HG03045 (cell line): ENCODE data around the gene FSHR.

Source experiments
- ATAC-seq: cut with Tn5 transposase; IDR thresholded peaks from one replicate; pipeline ENCODE4 v1.9.1; 2021; ENCODE audit warnings: mild to moderate bottlenecking, moderate library complexity; ENCODE audit not compliant: unreplicated experiment

FSHR gene, protein sequence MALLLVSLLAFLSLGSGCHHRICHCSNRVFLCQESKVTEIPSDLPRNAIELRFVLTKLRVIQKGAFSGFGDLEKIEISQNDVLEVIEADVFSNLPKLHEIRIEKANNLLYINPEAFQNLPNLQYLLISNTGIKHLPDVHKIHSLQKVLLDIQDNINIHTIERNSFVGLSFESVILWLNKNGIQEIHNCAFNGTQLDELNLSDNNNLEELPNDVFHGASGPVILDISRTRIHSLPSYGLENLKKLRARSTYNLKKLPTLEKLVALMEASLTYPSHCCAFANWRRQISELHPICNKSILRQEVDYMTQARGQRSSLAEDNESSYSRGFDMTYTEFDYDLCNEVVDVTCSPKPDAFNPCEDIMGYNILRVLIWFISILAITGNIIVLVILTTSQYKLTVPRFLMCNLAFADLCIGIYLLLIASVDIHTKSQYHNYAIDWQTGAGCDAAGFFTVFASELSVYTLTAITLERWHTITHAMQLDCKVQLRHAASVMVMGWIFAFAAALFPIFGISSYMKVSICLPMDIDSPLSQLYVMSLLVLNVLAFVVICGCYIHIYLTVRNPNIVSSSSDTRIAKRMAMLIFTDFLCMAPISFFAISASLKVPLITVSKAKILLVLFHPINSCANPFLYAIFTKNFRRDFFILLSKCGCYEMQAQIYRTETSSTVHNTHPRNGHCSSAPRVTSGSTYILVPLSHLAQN

DNA sequence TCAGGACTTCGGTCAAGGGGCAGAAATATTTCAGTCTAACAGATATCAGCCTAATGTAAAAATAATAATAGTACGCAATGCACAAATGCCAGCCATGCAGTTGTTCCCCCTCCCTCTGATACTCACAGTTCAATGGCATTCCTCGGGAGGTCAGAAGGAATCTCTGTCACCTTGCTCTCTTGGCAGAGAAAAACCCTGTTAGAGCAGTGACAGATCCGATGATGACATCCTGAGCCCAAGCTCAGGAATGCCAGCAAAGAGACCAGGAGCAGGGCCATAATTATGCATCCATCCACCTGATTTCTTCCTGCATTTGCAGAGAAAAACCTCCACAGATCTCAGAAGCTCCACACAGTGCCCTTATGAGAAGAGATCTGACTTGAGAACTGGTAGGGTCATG, at the start of gene FSHR:
Gene FSHR (minus strand): TSS at position 376 of the 400 bp plus-strand sequence. CDS start 98 bp downstream, at position 278.
- no peak for ATAC-seq

- ATAC-seq = no peak
Measured at GRCh38 chr2:49199266-49199665, 45.0 kb upstream of the FSHR start.

DNA sequence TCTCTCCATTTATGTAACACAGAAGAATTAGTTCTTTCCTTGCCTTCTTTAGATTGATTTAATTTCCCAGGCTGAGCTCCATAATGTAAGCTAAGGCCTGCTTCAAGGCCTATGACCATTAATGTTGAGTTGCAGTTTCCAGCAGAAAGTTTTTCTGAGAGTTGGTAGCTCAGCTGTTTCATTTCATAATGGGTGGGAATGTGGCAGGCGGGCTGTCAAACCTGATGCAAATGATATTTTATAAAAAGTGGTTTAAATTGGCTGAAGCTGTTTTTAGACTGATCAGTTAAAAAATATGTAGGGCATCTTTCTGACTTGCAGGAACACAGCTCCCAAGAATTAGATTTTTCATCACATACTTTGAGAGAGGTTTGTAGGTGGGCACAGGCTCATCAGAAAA, 40.4 kb upstream of the FSHR start:
- ATAC-seq = no peak

DNA sequence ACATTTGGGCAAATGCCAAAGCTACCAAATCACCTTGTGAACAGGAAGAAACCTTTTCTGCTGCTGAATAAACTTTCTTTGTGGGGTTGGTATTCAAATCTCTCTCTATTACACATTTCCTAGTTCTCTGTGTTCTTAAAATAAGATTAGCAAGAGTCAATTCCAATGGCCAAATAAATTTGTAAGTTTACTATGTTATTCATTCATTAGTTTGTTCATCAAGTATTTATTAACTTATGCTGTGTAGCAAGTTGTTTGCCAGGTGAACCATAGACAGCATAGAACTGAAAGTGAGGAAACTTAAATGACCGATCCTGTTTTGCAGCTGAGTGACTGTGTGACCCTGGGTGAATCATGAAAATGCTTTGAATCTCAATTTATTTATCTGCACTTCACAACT, 37.7 kb upstream of the FSHR start:
- ATAC-seq = no peak

- ATAC-seq = no peak
Measured at GRCh38 chr2:49189512-49190225, 35.4 kb upstream of the FSHR start.

- no peak for ATAC-seq
Measured at GRCh38 chr2:49186050-49186648, 31.8 kb upstream of the FSHR start.

GRCh38 chr2:49178656-49179055, 24.3 kb upstream of the FSHR start:
- ATAC-seq = no peak

DNA sequence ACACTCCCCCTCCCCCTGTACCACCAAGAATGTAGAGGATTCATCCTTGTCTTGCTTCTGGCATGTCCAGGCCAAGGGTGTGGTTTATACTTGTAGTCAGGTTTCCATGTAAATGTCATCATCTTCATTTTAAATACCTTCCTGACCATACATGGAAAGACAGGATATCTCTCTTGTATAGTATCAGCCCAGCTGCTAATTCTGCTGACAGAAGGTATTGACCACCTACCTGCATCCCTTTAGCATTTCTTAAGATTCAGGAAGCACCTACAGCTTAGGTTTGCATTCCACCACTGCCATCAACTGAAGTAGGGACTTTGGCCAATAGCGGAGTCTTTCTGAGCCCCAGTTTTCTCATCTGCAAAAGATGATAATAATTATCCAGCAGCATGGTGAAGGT, 22.9 kb upstream of the FSHR start:
- ATAC-seq = no peak

DNA sequence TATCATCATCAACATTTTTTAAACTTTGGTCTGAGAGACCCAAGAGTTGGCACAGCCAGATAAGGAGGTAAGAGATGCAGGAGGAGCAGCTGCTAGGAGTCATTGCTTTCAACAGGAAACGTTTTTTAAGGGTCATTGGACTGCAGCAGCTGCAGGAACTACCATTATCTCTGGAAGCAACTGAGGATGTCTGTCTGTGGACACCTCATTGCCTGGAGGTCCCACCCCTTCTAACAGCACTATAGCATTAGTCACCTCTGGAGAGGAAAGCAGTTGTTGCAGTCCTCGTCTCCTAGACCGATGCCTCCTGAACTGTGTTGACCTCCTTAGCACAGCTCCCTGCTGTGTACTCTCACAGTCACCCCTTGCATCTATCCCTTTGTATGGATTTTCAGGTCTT, 21.5 kb upstream of the FSHR start:
- ATAC-seq = no peak

GRCh38 chr2:49174750-49175149, 20.4 kb upstream of the FSHR start:
- ATAC-seq = no peak

GRCh38 chr2:49167131-49167530, 12.8 kb upstream of the FSHR start:
- no peak for ATAC-seq

DNA sequence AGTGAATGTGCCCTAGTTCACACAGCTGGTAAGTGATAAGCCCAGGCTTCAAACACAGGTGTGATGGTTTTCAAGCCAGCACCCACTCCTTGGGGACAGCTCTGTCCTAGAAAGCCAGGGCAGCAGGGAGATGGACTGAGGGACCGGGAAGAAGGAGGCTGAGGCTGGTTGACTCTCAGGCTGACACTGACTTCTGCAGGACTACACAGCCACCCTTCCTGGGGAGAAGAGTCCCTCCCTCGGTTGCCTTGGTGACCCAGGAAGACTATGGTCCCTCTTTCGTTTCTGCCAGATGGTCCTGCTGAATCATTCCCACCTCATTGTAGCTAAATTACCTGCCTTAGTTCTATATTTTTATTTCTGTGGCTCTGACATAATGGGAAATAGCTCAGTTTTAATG, 11.3 kb upstream of the FSHR start:
- no peak for ATAC-seq

DNA sequence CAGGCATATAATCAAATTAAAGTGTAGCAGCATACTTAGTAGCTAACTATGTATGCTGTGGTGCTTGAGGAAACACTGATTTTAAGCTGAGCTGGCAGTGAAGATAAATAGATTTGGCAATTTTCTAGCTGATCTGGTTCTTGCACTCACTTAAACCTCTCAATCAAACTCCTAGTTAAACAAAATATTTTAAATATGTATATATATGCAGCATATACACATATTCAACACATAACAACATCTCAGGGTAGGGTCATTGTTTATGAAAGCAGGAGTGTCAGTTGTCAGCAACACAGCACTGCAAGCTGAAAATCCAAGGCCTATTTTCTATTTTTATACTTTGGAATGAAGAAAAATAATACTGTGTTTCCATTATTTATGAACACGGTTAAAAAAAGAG, 10.4 kb upstream of the FSHR start:
- ATAC-seq = no peak

- no peak for ATAC-seq
Measured at GRCh38 chr2:49162151-49162550, 7.8 kb upstream of the FSHR start.

- no peak for ATAC-seq
Measured at GRCh38 chr2:49154891-49155290, 576 bp upstream of the FSHR start.

- ATAC-seq = no peak
Measured at GRCh38 chr2:49153252-49153651, 1.1 kb downstream of the FSHR start.

DNA sequence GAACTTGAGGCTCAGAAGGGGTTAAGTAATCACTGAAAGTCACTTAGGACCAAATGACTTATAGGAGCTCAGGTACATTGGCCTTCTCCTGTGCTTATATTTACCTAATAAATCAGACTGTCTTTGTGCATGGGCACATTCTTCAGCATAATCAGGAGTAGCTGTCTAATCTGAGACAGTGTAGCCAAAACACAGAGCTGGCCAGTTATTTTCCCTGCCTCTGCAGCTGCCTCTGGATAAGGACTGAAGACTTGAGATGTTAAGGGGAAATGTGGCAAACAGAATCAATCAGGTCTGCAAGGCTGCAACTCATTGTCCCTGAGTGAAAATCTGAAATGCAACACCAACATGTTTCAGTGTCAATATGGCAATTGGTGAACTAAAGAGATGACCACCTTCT, 1.5 kb downstream of the FSHR start:
- ATAC-seq = no peak

GRCh38 chr2:49146401-49146800, 7.9 kb downstream of the FSHR start:
- no peak for ATAC-seq

- no peak for ATAC-seq
Measured at GRCh38 chr2:49131801-49132200, 22.5 kb downstream of the FSHR start.

GRCh38 chr2:49129034-49129433, 25.3 kb downstream of the FSHR start:
- ATAC-seq = peak; percentile 81

DNA sequence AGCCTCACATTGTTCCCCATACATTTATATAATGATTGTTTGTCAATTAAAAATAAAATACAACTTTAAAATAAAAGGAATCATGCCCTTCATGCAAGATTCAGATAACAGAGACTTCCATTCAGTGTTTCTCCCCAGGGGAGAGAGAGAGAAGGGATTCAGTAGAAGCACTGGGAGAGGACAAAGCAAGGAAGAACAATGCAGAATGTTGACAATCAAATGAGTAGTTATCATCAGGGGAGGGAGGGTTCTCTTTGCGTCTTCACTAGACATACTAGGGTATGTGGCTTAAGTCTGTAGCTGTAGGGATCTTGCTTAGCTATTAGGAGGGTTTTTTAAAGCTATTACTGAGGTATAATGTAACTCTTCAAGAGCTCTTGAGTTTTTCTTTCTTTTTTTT, 30.7 kb downstream of the FSHR start:
- no peak for ATAC-seq
